Neural progenitor cell (in vitro differentiated cells): ENCODE measurements around the gene TMEM204. TPM values are rescaled to one million over a fixed set of nuclear protein-coding genes. Genes with fewer than 3 reads are reported as not detected.

ENCODE experiments used
- DNase-seq: peaks from one replicate; pipeline ENCODE4 v3.0.0-alpha.2; 2016; ENCODE audit warnings: low spot score
- H2AFZ ChIP-seq: fragments of 200-600 bp; sonication (generic); replicated peaks from 2 replicates; pipeline ENCODE4 v1.6.1; 2016; ENCODE audit warnings: antibody characterized with exemption
- H3F3A ChIP-seq: fragments of 200-600 bp; sonication (generic); 2 replicates; pipeline ENCODE4 v1.6.1; 2016; ENCODE audit warnings: antibody characterized with exemption, low read depth
- H3K27ac ChIP-seq: fragments of 200-600 bp; sonication (generic); 2 replicates; pipeline ENCODE4 v1.5.1; 2016; ENCODE audit warnings: mild to moderate bottlenecking
- H3K27me3 ChIP-seq: fragments of 200-600 bp; sonication (generic); 2 replicates; pipeline ENCODE4 v1.6.1; 2016; ENCODE audit warnings: mild to moderate bottlenecking, moderate library complexity
- H3K36me3 ChIP-seq: fragments of 200-600 bp; sonication (generic); 2 replicates; pipeline ENCODE4 v1.5.1; 2016
- H3K4me1 ChIP-seq: fragments of 200-600 bp; sonication (generic); 2 replicates; pipeline ENCODE4 v1.6.1; 2016; ENCODE audit warnings: mixed run types
- H3K4me2 ChIP-seq: fragments of 200-600 bp; sonication (generic); 2 replicates; pipeline ENCODE4 v1.6.1; 2016
- H3K4me3 ChIP-seq: fragments of 200-600 bp; sonication (generic); 2 replicates; pipeline ENCODE4 v1.5.1; 2016
- H3K79me2 ChIP-seq: fragments of 200-600 bp; sonication (generic); 2 replicates; pipeline ENCODE4 v1.6.1; 2016; ENCODE audit warnings: low read depth
- H3K9ac ChIP-seq: fragments of 200-600 bp; sonication (generic); 2 replicates; pipeline ENCODE4 v1.6.1; 2016
- H3K9me3 ChIP-seq: fragments of 200-600 bp; sonication (generic); 2 replicates; pipeline ENCODE4 v1.5.1; 2016; ENCODE audit warnings: low read depth
- H4K20me1 ChIP-seq: fragments of 200-600 bp; sonication (generic); 2 replicates; pipeline ENCODE4 v1.6.1; 2016; ENCODE audit warnings: low read depth
- H3K27ac Mint-ChIP-seq: 3 replicates; pipeline ENCODE4 v1.8.0; 2021; ENCODE audit warnings: mixed read lengths
- H3K27me3 Mint-ChIP-seq: 2 replicates; pipeline ENCODE4 v1.8.0; 2022; ENCODE audit warnings: low read depth, mild to moderate bottlenecking, inconsistent platforms, moderate library complexity, mixed read lengths; ENCODE audit not compliant: insufficient read depth
- H3K36me3 Mint-ChIP-seq: 3 replicates; pipeline ENCODE4 v1.8.0; 2021; ENCODE audit warnings: mixed read lengths
- H3K4me1 Mint-ChIP-seq: 3 replicates; pipeline ENCODE4 v1.8.0; 2021; ENCODE audit warnings: mixed read lengths
- H3K4me3 Mint-ChIP-seq: 3 replicates; pipeline ENCODE4 v1.8.0; 2021; ENCODE audit warnings: mild to moderate bottlenecking, moderate library complexity, mixed read lengths
- H3K9me3 Mint-ChIP-seq: 3 replicates; pipeline ENCODE4 v1.8.0; 2020; ENCODE audit warnings: mixed read lengths
- CTCF ChIP-seq: fragments of 200-600 bp; sonication (generic); IDR thresholded peaks from 2 replicates; pipeline ENCODE4 v1.5.1; 2017; ENCODE audit warnings: antibody characterized with exemption, mild to moderate bottlenecking
- EZH2 ChIP-seq: fragments of 200-600 bp; sonication (generic); IDR thresholded peaks from 2 replicates; pipeline ENCODE4 v1.6.1; 2017; ENCODE audit warnings: antibody characterized with exemption, mild to moderate bottlenecking, moderate library complexity
- EZH2phosphoT487 ChIP-seq: fragments of 200-600 bp; sonication (generic); IDR thresholded peaks from 2 replicates; pipeline ENCODE4 v1.6.1; 2017; ENCODE audit warnings: antibody characterized with exemption
- total RNA-seq: library from RNA; depleted of rRNA; stranded (reverse); fragments of >200 nt; gene quantifications from 2 replicates; pipeline ENCODE4 v1.2.3, GENCODE V29; 2015; ENCODE audit warnings: low replicate concordance

TMEM204 gene
- total RNA-seq, 1 donor from 2014 or later = not detected

GRCh38 chr16:1499756-1500464, 33.6 kb upstream of the TMEM204 start:
- DNase-seq = no peak
- Histone ChIP-seq H4K20me1 (no peaks in the 10 kb centered on the region), H3K4me2 (no peak overlapping the region), H3K9me3 (no peaks in the 10 kb centered on the region), H3F3A (no peaks in the 10 kb centered on the region), H3K79me2 (peaks cover 7% of the 10 kb centered on the region), H3K27ac (no peak overlapping the region), H3K9ac (no peak overlapping the region), H3K4me3 (no peak overlapping the region), H2AFZ (no peak overlapping the region), H3K36me3 (no peaks in the 10 kb centered on the region), H3K27me3 (no peaks in the 10 kb centered on the region), H3K4me1 (no peaks in the 10 kb centered on the region)
- Mint-ChIP-seq H3K4me3 (no peak overlapping the region), H3K9me3 (no peaks in the 10 kb centered on the region), H3K4me1 (no peaks in the 10 kb centered on the region), H3K27me3 (no peaks in the 10 kb centered on the region), H3K36me3 (peaks cover 9% of the 10 kb centered on the region), H3K27ac (no peak overlapping the region)
- TF ChIP-seq EZH2 (no peak), EZH2phosphoT487 (no peak), CTCF (no peak)

DNA sequence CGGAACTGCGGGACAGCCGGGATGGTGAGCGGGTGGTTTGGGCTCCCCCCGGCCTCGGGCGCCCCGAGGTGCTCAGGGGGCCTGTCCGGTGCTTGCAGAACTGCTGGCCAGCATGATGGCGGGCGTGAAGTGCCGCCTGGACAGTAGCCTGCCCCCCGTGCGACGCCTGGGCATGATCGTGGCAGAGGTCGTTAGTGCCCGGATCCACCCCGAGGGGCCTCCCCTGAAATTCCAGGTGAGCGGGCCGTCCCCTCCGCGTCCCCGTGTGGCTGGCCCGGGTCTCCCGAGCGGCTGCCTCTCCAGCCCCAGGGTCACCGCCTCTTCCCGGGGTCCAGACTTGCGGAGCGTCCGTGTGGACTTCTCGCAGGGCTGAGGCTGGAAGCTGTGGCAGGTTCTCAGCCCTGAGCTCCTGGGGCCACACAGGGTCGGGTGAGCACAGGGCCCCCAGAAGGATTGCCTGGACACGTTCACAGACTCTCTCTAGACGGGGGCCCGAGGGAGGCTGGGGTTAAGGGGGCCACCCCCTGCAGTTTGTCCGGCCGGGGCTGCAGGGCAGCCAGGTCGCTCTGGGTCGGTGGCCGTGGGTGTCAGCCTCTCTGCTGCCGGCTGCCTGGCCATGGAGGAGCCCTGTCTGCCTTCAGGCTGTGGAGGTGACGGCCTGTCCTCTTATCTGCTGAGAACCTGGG, 32.9 kb upstream of the TMEM204 start:
- no peak overlapping the region for H3K27ac ChIP-seq
- H3F3A ChIP-seq = no peaks in the 10 kb centered on the region
- no peaks in the 10 kb centered on the region for H3K79me2 ChIP-seq
- no peak for DNase-seq
- Mint-ChIP-seq H3K27ac (no peak overlapping the region), H3K27me3 (no peaks in the 10 kb centered on the region), H3K9me3 (no peaks in the 10 kb centered on the region), H3K4me3 (no peak overlapping the region), H3K4me1 (no peaks in the 10 kb centered on the region), H3K36me3 (peaks cover 9% of the 10 kb centered on the region)
- no peak overlapping the region for H2AFZ ChIP-seq
- no peaks in the 10 kb centered on the region for H3K36me3 ChIP-seq
- no peak overlapping the region for H3K9ac ChIP-seq
- no peaks in the 10 kb centered on the region for H3K4me1 ChIP-seq
- H3K4me3 ChIP-seq = no peak overlapping the region
- H3K4me2 ChIP-seq = no peak overlapping the region
- no peaks in the 10 kb centered on the region for H3K27me3 ChIP-seq
- TF ChIP-seq EZH2 (no peak), EZH2phosphoT487 (no peak), CTCF (no peak)
- H4K20me1 ChIP-seq = no peaks in the 10 kb centered on the region
- H3K9me3 ChIP-seq = no peaks in the 10 kb centered on the region

DNA sequence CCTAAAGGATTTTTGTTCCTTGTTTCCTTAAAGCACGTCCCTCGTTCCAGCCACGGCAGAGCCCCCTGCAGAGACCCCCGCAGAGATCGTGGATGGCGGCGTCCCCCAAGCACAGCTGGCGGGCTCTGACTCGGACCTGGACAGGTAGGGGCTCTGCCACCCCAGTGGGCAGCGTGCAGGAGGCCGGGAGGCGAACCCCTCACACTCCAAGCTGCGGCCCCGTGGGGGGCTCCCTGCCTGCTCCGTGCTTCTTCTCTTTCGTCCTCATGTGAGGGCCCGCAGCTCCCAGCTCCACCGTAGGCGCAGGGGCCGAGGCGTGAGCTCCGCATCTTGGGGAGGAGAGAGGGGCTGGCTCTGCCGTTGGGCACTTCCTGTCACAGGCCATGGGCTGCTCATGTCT, 31.8 kb upstream of the TMEM204 start:
- Histone ChIP-seq H3K36me3 (no peaks in the 10 kb centered on the region), H3K27me3 (no peaks in the 10 kb centered on the region), H3K79me2 (no peaks in the 10 kb centered on the region), H3K4me1 (no peaks in the 10 kb centered on the region), H2AFZ (no peak overlapping the region), H4K20me1 (no peaks in the 10 kb centered on the region), H3F3A (no peaks in the 10 kb centered on the region), H3K4me3 (no peak overlapping the region), H3K27ac (no peak overlapping the region), H3K4me2 (no peak overlapping the region), H3K9me3 (no peaks in the 10 kb centered on the region), H3K9ac (no peak overlapping the region)
- Mint-ChIP-seq H3K27me3 (no peaks in the 10 kb centered on the region), H3K27ac (no peak overlapping the region), H3K36me3 (peaks cover 9% of the 10 kb centered on the region), H3K4me3 (no peak overlapping the region), H3K9me3 (no peaks in the 10 kb centered on the region), H3K4me1 (no peaks in the 10 kb centered on the region)
- no peak for DNase-seq
- TF ChIP-seq CTCF (no peak), EZH2phosphoT487 (no peak), EZH2 (no peak)
